ENCODE data around the gene CEP162. TPM values are rescaled to one million over a fixed set of nuclear protein-coding genes. Genes with fewer than 3 reads are reported as not detected.

Gene CEP162
- total and polyA plus RNA-seq, 2 experiments from 2014 or later = 9.2 to 15.4 TPM

DNA sequence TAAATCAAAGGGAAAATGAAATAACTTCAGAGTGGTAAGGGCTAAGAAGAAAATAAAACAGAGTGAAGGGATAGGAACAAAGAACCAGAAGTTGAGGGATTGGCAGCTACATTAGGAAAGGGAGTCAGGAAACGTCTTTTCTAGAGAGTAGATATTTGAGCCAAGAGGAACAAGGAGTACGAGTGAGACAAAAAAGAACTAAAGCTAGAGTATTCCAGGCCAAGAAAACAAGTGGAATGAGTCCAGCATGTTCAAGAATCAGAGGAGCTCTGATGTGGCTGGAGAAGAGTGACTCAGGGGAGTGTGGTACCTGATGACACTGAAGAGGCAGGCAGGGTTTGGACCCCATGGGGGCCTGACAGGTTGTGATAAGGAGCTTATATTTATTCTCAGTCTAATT is 66.3 kb downstream of the CEP162 start (continued):
- TF ChIP-seq, protein P1, sequence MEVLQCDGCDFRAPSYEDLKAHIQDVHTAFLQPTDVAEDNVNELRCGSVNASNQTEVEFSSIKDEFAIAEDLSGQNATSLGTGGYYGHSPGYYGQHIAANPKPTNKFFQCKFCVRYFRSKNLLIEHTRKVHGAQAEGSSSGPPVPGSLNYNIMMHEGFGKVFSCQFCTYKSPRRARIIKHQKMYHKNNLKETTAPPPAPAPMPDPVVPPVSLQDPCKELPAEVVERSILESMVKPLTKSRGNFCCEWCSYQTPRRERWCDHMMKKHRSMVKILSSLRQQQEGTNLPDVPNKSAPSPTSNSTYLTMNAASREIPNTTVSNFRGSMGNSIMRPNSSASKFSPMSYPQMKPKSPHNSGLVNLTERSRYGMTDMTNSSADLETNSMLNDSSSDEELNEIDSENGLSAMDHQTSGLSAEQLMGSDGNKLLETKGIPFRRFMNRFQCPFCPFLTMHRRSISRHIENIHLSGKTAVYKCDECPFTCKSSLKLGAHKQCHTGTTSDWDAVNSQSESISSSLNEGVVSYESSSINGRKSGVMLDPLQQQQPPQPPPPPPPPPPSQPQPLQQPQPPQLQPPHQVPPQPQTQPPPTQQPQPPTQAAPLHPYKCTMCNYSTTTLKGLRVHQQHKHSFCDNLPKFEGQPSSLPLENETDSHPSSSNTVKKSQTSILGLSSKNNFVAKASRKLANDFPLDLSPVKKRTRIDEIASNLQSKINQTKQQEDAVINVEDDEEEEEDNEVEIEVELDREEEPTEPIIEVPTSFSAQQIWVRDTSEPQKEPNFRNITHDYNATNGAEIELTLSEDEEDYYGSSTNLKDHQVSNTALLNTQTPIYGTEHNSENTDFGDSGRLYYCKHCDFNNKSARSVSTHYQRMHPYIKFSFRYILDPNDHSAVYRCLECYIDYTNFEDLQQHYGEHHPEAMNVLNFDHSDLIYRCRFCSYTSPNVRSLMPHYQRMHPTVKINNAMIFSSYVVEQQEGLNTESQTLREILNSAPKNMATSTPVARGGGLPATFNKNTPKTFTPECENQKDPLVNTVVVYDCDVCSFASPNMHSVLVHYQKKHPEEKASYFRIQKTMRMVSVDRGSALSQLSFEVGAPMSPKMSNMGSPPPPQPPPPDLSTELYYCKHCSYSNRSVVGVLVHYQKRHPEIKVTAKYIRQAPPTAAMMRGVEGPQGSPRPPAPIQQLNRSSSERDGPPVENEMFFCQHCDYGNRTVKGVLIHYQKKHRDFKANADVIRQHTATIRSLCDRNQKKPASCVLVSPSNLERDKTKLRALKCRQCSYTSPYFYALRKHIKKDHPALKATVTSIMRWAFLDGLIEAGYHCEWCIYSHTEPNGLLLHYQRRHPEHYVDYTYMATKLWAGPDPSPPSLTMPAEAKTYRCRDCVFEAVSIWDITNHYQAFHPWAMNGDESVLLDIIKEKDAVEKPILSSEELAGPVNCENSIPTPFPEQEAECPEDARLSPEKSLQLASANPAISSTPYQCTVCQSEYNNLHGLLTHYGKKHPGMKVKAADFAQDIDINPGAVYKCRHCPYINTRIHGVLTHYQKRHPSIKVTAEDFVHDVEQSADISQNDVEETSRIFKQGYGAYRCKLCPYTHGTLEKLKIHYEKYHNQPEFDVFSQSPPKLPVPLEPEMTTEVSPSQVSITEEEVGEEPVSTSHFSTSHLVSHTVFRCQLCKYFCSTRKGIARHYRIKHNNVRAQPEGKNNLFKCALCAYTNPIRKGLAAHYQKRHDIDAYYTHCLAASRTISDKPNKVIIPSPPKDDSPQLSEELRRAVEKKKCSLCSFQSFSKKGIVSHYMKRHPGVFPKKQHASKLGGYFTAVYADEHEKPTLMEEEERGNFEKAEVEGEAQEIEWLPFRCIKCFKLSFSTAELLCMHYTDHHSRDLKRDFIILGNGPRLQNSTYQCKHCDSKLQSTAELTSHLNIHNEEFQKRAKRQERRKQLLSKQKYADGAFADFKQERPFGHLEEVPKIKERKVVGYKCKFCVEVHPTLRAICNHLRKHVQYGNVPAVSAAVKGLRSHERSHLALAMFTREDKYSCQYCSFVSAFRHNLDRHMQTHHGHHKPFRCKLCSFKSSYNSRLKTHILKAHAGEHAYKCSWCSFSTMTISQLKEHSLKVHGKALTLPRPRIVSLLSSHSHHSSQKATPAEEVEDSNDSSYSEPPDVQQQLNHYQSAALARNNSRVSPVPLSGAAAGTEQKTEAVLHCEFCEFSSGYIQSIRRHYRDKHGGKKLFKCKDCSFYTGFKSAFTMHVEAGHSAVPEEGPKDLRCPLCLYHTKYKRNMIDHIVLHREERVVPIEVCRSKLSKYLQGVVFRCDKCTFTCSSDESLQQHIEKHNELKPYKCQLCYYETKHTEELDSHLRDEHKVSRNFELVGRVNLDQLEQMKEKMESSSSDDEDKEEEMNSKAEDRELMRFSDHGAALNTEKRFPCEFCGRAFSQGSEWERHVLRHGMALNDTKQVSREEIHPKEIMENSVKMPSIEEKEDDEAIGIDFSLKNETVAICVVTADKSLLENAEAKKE (CRISPR knock-in tag; IDR thresholded peaks at IDR 0.05) = no peak
- TF ChIP-seq STAT1 (IDR thresholded peaks at IDR 0.05; ENCODE audit: unreplicated experiment) (no peak), POLR2AphosphoS5 (IDR thresholded peaks at IDR 0.05; ENCODE audit: low read depth) (no peak), CREB1 (CRISPR knock-in tag; IDR thresholded peaks at IDR 0.05; ENCODE audit: low read depth) (no peak), ZNF114 (CRISPR knock-in tag; IDR thresholded peaks at IDR 0.05) (no peak), EZH2phosphoT487 (IDR thresholded peaks at IDR 0.05; ENCODE audit: unreplicated experiment) (no peak), NANOG (IDR thresholded peaks at IDR 0.05; ENCODE audit: borderline replicate concordance) (no peak), ZNF331 (CRISPR knock-in tag; IDR thresholded peaks at IDR 0.05; ENCODE audit: low read depth) (no peak), JUNB (IDR thresholded peaks at IDR 0.05; ENCODE audit: unreplicated experiment) (no peak)
- TF ChIP-seq, protein P2, sequence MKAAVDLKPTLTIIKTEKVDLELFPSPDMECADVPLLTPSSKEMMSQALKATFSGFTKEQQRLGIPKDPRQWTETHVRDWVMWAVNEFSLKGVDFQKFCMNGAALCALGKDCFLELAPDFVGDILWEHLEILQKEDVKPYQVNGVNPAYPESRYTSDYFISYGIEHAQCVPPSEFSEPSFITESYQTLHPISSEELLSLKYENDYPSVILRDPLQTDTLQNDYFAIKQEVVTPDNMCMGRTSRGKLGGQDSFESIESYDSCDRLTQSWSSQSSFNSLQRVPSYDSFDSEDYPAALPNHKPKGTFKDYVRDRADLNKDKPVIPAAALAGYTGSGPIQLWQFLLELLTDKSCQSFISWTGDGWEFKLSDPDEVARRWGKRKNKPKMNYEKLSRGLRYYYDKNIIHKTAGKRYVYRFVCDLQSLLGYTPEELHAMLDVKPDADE (IDR thresholded peaks at IDR 0.05) = no peak
- TF ChIP-seq, protein P3, sequence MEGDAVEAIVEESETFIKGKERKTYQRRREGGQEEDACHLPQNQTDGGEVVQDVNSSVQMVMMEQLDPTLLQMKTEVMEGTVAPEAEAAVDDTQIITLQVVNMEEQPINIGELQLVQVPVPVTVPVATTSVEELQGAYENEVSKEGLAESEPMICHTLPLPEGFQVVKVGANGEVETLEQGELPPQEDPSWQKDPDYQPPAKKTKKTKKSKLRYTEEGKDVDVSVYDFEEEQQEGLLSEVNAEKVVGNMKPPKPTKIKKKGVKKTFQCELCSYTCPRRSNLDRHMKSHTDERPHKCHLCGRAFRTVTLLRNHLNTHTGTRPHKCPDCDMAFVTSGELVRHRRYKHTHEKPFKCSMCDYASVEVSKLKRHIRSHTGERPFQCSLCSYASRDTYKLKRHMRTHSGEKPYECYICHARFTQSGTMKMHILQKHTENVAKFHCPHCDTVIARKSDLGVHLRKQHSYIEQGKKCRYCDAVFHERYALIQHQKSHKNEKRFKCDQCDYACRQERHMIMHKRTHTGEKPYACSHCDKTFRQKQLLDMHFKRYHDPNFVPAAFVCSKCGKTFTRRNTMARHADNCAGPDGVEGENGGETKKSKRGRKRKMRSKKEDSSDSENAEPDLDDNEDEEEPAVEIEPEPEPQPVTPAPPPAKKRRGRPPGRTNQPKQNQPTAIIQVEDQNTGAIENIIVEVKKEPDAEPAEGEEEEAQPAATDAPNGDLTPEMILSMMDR (conservative IDR thresholded peaks at IDR 0.05; ENCODE audit: low read depth in 2 of 2) = no peak
